ENCODE data around the gene TSGA10IP. TPM values are rescaled to one million over a fixed set of nuclear protein-coding genes. Genes with fewer than 3 reads are reported as not detected.

Gene TSGA10IP
- total and polyA plus RNA-seq, 10 of the 15 experiments (the other 5 are each of a cell fraction or from before 2014, with no cell fraction given): not detected

- TF ChIP-seq BCLAF1 (IDR thresholded peaks at IDR 0.05) (no peak), POLR2A (IDR thresholded peaks at IDR 0.05; ENCODE audit: low read depth, low read length) (no peak), BACH1 (IDR thresholded peaks at IDR 0.05; ENCODE audit: borderline replicate concordance) (peak; percentile 99), ZNF217 (IDR thresholded peaks at IDR 0.05) (no peak), TCF7 (IDR thresholded peaks at IDR 0.05; ENCODE audit: borderline replicate concordance) (no peak), RELA (IDR thresholded peaks at IDR 0.05; ENCODE audit: borderline replicate concordance, partially characterized antibody) (no peak), NFYA (IDR thresholded peaks at IDR 0.05; ENCODE audit: borderline replicate concordance, low read depth, low read length) (no peak), NFXL1 (IDR thresholded peaks at IDR 0.05; ENCODE audit: borderline replicate concordance) (no peak), NR2C1 (IDR thresholded peaks at IDR 0.05) (no peak), SPI1 (IDR thresholded peaks at IDR 0.05; ENCODE audit: borderline replicate concordance, insufficient read depth, low read depth, low read length) (no peak), CREB1 (IDR thresholded peaks at IDR 0.05; ENCODE audit: low read depth) (no peak), KAT2A (conservative IDR thresholded peaks at IDR 0.05; ENCODE audit: control insufficient read depth, low read depth, low read length) (no peak), KDM1A (IDR thresholded peaks at IDR 0.05; ENCODE audit: borderline replicate concordance) (no peak), ZSCAN29 (IDR thresholded peaks at IDR 0.05) (no peak), IRF4 (IDR thresholded peaks at IDR 0.05; ENCODE audit: low read depth, low read length) (no peak), HDGF (IDR thresholded peaks at IDR 0.05) (no peak), MYB (IDR thresholded peaks at IDR 0.05; ENCODE audit: borderline replicate concordance, low read depth, low read length) (no peak), ATF3 (IDR thresholded peaks at IDR 0.05; ENCODE audit: borderline replicate concordance, extremely low read depth, low read depth, low read length) (no peak), EED (IDR thresholded peaks at IDR 0.05; ENCODE audit: low read depth) (no peak), ZNF274 (IDR thresholded peaks at IDR 0.05; ENCODE audit: insufficient read depth, insufficient read length) (no peak), NR2F1 (conservative IDR thresholded peaks at IDR 0.05) (peak; percentile 81)
- TF ChIP-seq, protein P1, sequence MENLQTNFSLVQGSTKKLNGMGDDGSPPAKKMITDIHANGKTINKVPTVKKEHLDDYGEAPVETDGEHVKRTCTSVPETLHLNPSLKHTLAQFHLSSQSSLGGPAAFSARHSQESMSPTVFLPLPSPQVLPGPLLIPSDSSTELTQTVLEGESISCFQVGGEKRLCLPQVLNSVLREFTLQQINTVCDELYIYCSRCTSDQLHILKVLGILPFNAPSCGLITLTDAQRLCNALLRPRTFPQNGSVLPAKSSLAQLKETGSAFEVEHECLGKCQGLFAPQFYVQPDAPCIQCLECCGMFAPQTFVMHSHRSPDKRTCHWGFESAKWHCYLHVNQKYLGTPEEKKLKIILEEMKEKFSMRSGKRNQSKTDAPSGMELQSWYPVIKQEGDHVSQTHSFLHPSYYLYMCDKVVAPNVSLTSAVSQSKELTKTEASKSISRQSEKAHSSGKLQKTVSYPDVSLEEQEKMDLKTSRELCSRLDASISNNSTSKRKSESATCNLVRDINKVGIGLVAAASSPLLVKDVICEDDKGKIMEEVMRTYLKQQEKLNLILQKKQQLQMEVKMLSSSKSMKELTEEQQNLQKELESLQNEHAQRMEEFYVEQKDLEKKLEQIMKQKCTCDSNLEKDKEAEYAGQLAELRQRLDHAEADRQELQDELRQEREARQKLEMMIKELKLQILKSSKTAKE (IDR thresholded peaks at IDR 0.05; ENCODE audit: low read depth, poor library complexity, severe bottlenecking): no peak
- TF ChIP-seq, protein P2, sequence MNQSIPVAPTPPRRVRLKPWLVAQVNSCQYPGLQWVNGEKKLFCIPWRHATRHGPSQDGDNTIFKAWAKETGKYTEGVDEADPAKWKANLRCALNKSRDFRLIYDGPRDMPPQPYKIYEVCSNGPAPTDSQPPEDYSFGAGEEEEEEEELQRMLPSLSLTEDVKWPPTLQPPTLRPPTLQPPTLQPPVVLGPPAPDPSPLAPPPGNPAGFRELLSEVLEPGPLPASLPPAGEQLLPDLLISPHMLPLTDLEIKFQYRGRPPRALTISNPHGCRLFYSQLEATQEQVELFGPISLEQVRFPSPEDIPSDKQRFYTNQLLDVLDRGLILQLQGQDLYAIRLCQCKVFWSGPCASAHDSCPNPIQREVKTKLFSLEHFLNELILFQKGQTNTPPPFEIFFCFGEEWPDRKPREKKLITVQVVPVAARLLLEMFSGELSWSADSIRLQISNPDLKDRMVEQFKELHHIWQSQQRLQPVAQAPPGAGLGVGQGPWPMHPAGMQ (IDR thresholded peaks at IDR 0.05; ENCODE audit: borderline replicate concordance): no peak
- TF ChIP-seq, protein P3, sequence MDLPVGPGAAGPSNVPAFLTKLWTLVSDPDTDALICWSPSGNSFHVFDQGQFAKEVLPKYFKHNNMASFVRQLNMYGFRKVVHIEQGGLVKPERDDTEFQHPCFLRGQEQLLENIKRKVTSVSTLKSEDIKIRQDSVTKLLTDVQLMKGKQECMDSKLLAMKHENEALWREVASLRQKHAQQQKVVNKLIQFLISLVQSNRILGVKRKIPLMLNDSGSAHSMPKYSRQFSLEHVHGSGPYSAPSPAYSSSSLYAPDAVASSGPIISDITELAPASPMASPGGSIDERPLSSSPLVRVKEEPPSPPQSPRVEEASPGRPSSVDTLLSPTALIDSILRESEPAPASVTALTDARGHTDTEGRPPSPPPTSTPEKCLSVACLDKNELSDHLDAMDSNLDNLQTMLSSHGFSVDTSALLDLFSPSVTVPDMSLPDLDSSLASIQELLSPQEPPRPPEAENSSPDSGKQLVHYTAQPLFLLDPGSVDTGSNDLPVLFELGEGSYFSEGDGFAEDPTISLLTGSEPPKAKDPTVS (IDR thresholded peaks at IDR 0.05; ENCODE audit: low read depth, low read length): no peak
Measured at GRCh38 chr11:65899356-65900124, 45.7 kb upstream of the TSGA10IP start (continued).
